HG03432 (cell line): ENCODE data around the gene FGF12.

Experiments used
- ATAC-seq: cut with Tn5 transposase; IDR thresholded peaks from one replicate; pipeline ENCODE4 v1.9.1; 2021; ENCODE audit warnings: mild to moderate bottlenecking, moderate library complexity; ENCODE audit not compliant: unreplicated experiment

FGF12 gene

GRCh38 chr3:192275741-192276355 lies 451.5 kb downstream of the FGF12 start:
- no peak for ATAC-seq

GRCh38 chr3:192273697-192274010 lies 453.7 kb downstream of the FGF12 start:
- ATAC-seq = no peak

DNA sequence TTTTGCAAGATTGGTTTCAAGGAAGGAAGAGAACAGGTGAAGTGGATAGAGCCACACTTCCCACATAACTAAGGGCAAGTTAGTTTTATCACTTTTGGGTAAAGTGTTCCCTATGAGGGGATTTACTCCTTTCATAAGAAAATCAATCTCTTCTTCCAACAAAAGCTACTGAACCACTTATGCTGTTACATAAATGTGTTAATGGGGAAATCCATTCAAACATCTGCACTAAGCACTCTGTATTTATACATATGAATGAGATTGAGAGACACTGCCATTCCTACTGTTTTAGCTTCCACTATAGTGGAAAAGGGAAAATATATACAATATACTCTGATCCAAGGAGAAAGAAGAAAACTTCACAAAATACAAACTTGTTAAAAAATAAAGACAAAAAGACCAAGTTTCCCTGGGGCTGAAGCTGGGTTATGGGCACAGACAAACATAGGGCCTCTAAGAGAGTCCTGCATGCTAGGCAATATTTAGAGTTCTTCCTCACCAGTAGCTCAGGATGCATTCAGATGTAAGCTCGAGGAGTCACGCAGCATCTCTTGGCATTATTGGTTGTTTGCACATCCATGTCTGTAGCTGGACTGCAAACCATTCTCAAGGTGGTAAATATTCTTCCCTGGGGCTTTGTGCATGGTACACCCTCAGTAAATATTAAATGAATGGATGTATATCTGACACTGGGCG lies 454.2 kb downstream of the FGF12 start:
- ATAC-seq = no peak

DNA sequence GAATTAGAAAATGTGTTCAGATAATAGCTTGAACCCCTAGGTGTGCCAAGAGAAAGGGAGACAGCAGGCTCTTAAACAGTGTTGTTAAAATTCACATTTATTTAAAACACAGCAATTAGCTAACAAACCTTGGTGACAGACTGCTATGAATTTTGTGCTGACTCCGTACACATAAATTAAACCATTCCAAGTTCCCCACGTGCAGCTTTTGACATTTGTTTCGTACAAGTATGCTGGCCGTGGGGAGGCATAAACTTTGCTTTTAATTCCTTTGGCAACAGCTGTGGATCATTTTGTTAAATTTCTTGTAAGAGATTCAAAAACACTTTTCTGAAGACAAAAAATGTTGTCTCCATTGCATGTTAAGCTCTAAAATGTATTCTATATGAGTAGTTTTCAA lies 465.3 kb downstream of the FGF12 start:
- ATAC-seq = no peak

- no peak for ATAC-seq
Observed at GRCh38 chr3:192261135-192261534, 466.2 kb downstream of the FGF12 start.

DNA sequence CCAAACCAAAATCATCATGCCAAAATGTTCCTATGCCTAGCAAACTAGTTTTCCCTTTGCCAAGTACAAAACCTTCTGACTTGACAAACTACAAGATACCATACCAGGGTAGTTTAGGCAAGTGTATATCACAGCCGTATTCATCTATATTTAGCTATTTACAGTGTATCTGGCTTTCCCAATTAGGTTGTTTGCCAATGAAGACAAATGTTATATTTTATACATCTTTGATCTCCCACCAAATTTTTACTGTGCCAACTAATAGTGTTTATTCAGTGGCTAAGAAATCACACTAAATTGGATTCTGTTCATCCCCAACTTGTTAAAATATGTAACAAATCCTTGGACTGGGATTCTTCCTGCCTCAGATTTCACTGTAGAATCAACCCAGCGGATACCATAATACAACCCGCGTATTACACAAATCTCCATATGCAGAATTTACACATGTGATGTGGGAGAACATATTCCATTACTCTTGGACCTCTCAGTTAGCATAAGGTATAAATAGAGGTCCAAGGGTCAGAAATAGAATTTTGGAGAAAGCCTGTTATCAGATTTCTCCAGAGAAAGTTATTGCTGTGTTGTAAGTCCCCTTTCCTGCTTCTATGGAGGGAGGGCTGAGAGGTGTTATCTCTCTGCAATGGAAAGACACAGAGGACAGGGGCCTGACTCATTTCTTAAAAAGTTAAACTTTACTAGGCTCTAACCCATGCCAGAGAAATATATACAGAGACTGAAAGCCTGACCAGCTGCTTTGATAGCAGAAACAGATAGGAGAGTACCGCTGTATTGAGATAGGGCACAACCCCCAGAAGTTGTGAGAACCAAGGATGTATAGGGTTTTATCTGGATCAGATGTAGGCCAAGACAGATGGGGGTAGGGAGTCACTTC lies 467.0 kb downstream of the FGF12 start:
- no peak for ATAC-seq

- ATAC-seq = no peak
Observed at GRCh38 chr3:192259661-192260060, 467.7 kb downstream of the FGF12 start.

DNA sequence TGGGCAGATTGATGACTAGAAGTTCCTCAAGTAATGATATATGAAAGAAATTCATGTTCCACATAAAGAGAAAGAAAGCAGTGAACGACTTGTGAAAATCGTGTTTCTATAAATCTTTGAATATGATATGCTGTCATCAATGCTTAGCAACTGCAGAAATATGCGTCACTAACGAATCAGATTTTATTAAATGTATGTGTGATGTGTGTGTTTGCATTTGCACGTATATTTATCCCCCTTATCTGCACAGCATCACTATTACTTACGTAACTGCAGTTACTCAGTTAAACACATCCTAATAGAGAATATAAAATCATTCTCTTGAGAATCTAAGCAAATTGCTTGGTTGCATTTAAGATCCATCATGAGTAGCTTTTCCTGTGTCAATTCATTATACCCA lies 468.6 kb downstream of the FGF12 start:
- no peak for ATAC-seq

DNA sequence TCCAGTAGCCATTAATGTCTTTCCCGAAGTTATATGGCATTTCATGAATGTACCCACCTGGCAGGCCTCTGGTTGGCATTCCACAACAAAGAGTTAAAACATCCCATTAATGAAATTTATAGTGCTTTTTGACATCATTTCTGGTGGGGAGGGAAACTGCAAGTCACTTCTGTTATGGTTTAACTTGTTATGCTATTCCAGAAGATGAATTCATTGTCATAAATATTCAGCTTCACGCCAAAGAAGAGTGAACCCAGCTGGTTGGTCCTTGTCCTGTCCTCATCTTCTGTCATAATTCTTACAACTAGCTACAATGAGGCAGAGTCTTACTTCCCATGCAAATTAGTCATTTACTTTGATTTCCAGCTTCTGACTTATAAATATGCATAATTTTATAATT lies 471.5 kb downstream of the FGF12 start:
- ATAC-seq = no peak

DNA sequence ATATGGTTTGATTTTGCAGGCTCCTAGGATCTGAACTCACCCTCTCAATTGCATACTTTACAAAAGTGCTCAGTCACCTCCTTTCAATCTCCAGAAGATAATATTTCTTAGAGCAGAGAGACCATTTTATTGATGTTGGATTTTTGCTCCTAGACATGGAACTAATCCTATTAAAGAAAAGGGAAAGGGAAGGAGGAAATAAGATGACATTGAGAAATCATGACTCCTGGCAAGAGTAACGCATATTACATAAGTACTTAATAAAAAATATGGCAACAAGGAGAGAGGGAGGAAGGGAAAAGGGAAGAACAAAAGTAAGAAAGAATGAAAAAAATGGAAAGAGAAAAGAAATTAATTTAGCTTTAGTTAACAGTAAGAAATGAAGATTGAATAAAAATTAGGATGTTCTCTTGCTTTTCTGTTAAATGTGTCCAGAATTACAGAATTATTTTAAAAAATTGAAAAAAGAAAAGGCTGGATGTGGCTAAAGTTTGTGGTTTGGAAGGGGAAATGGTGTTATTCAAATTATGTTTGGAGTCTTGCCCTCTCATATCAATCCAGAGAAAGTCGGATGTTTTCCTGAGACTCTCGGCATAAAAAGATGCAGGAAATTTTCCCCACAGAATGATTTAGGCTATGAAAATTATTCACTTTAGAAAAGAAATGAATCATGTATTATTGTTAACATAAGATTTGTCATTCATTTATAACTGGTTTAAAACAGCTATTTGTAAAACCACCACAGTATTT lies 474.0 kb downstream of the FGF12 start:
- no peak for ATAC-seq

GRCh38 chr3:192249516-192249915 lies 477.8 kb downstream of the FGF12 start:
- no peak for ATAC-seq

- no peak for ATAC-seq
Observed at GRCh38 chr3:192246847-192247559, 480.3 kb downstream of the FGF12 start.

GRCh38 chr3:192244591-192244990 lies 482.8 kb downstream of the FGF12 start:
- no peak for ATAC-seq

DNA sequence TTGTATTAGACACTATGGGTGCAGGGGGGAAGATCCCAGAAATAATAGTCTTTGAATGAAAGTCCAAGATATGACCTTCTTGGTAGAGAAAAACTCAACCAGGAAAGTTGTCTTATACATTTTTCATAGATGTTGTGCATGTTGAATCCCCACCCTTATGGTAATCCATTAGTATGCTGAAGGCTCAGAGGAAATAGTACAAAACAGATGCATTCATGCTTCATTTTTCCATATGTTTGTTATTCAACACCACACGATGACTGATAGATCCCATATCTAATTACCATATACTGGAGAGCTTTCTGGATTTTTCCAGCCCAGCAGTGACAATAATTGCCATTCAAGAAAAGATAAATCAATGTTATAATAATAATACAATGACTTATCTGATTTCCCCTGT lies 487.4 kb downstream of the FGF12 start:
- ATAC-seq = no peak

- no peak for ATAC-seq
Observed at GRCh38 chr3:192237992-192238608, 489.2 kb downstream of the FGF12 start.

DNA sequence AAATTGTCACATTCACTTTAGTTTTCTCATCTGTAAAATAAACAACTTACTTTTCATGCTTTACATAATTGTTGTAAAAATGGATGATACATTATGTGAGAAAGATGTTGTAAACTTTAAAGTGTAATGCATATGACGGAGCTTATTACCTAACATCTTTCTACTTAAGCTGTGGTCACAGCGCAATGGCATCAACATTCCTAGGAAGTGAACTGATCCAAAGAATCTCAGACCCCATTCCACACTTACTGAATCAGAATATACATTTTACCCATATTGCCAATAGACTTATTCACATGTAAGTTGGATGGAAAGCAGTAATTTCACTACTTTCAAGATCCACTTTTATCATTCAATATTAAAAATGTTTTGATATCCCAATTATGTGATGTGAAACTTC lies 497.5 kb downstream of the FGF12 start:
- no peak for ATAC-seq

- no peak for ATAC-seq
Observed at GRCh38 chr3:192224634-192225155, 502.6 kb downstream of the FGF12 start.

DNA sequence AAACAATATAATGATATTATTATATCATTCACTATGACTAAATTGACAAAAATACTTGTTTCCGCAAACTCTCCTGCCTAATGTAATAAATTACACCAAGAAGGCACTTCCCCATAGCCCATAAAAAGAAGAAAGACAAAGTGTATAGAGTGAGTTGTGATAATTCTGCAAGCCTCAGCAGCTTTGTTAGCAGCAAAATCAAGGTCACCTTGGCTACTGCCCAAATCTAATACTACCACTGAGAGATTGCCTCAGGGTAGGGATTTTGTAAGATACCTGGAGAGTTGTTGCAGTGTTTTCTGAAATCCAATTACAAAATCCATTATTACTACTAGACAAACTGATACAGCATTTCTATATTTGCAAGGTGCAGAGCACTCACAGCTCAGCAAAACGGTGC lies 503.5 kb downstream of the FGF12 start:
- ATAC-seq = no peak

- ATAC-seq = no peak
Observed at GRCh38 chr3:192220915-192221314, 506.4 kb downstream of the FGF12 start.

DNA sequence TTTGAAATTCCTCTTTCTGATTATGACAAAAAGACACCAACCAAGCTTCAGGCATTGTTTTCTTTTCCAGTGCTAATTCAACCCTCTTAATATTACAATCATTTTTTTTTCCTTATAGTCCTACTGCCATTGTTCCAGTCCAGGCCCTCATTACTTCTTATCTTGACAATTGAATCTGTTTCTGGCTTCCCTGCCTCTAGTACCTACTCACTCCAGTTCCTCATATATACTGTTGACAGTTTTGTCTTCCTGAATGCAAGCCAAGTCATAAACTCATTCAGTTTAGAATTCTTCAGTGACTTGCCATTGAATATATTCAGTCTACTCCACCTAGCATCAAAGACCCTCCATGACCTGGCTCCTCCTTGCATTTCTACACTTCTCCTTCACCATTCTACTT lies 507.4 kb downstream of the FGF12 start:
- ATAC-seq = no peak
